GM12878 (cell line): ENCODE measurements around the gene STKLD1. TPM values are rescaled to one million over a fixed set of nuclear protein-coding genes. Genes with fewer than 3 reads are reported as not detected.
A peak's percentile ranks its signal among the peaks of the same experiment; 100 is the strongest.

Source experiments
- ATAC-seq: fragments of 200-7000 bp; cut with Tn5 transposase; 3 replicates; pipeline ENCODE4 v1.9.1; 2020; ENCODE audit warnings: mild to moderate bottlenecking, moderate library complexity
- BruUV-seq: library from RNA; stranded (reverse); fragments of 400-500 nt; replicated peaks from 2 replicates; lab custom pipeline; 2021; lab: Mats Ljungman, UMichigan
- CTCF ChIA-PET: fragments of 300-600 bp; sonication (Branson Sonifier 250); formaldehyde crosslinking; extraction: SDS; loops from one replicate; lab custom pipeline; 2021; ENCODE audit warnings: inconsistent platforms; lab: Yijun Ruan, JAX
- POLR2A ChIA-PET: fragments of 350-600 bp; formaldehyde crosslinking; extraction: SDS; loops from one replicate; lab custom pipeline; 2021; ENCODE audit warnings: inconsistent platforms; lab: Charles Lee
- RAD21 ChIA-PET: fragments of 300-600 bp; sonication (Branson Sonifier 250); formaldehyde crosslinking; loops from one replicate; lab custom pipeline; 2023; ENCODE audit warnings: antibody characterized with exemption; ENCODE audit not compliant: unreplicated experiment; lab: Charles Lee
- SMC1A ChIA-PET: fragments of 300-600 bp; sonication (Branson Sonifier 250); formaldehyde crosslinking; loops from one replicate; lab custom pipeline; 2023; ENCODE audit not compliant: unreplicated experiment, uncharacterized antibody; lab: Charles Lee
- DNase-seq: peaks from one replicate; pipeline ENCODE4 v3.0.0-alpha.2; 2011; ENCODE audit warnings: low read depth, low spot score
- FAIRE-seq: peaks from 3 replicates; lab custom pipeline; 2011; peaks lifted over from hg19 to GRCh38; lab: Jason Lieb, UNC
- H2AFZ ChIP-seq: 2 replicates; pipeline ENCODE4 v1.6.0; 2011; ENCODE audit warnings: low read depth, low read length, control low read depth; ENCODE audit not compliant: control insufficient read depth
- H3K27ac ChIP-seq: 2 replicates; pipeline ENCODE4 v1.5.1; 2011; ENCODE audit warnings: control low read depth; ENCODE audit not compliant: control insufficient read depth, insufficient read depth
- H3K27me3 ChIP-seq, 2 experiments: replicated peaks in 1 of 2; 2 replicates each; pipeline versions ENCODE4 v1.6.0 to v1.6.1; 2011; ENCODE audit warnings: low read length in 1 of 2; ENCODE audit not compliant: control insufficient read depth in 2 of 2, insufficient read depth in 2 of 2
- H3K36me3 ChIP-seq, 2 experiments: 2 replicates each; pipeline ENCODE4 v1.5.1; 2011; ENCODE audit warnings: low read length in 1 of 2; ENCODE audit not compliant: control insufficient read depth in 2 of 2, insufficient read depth in 2 of 2
- H3K4me1 ChIP-seq: 2 replicates; pipeline ENCODE4 v1.6.1; 2011; ENCODE audit warnings: mild to moderate bottlenecking, low read length, moderate library complexity, mixed read lengths; ENCODE audit not compliant: control insufficient read depth, insufficient read depth
- H3K4me2 ChIP-seq: 2 replicates; pipeline ENCODE4 v1.6.0; 2011; ENCODE audit warnings: control low read depth; ENCODE audit not compliant: control insufficient read depth, insufficient read depth
- H3K4me3 ChIP-seq: fragments of 200-600 bp; sonication (generic); 2 replicates; pipeline ENCODE4 v1.5.1; 2016
- H3K79me2 ChIP-seq: 2 replicates; pipeline ENCODE4 v1.6.0; 2011; ENCODE audit warnings: low read length; ENCODE audit not compliant: control insufficient read depth, insufficient read depth
- H3K9ac ChIP-seq: 2 replicates; pipeline ENCODE4 v1.8.0; 2011; ENCODE audit warnings: low read length, control low read depth, mixed read lengths; ENCODE audit not compliant: control insufficient read depth, insufficient read depth
- H3K9me3 ChIP-seq: replicated peaks from 3 replicates; pipeline ENCODE4 v1.5.1; 2011; ENCODE audit warnings: mild to moderate bottlenecking, low read length; ENCODE audit not compliant: control insufficient read depth, insufficient read depth
- H4K20me1 ChIP-seq: 2 replicates; pipeline ENCODE4 v1.6.0; 2011; ENCODE audit not compliant: control insufficient read depth, insufficient read depth
- CEBPB ChIP-seq, 2 experiments: fragments of 150-350 bp in 1 of 2; IDR thresholded peaks; 2 replicates each; pipeline ENCODE4 v1.6.1; 2012 to 2014; ENCODE audit warnings: low read depth in 2 of 2, low read length in 2 of 2, borderline replicate concordance in 1 of 2, inconsistent platforms in 1 of 2
- CHD2 ChIP-seq: IDR thresholded peaks from 2 replicates; pipeline ENCODE4 v1.6.1; 2011; ENCODE audit warnings: low read depth, low read length, improper control_type of control experiment, borderline replicate concordance
- DPF2 ChIP-seq: fragments of 450-650 bp; IDR thresholded peaks from 2 replicates; pipeline ENCODE4 v1.6.1; 2017; ENCODE audit warnings: mild to moderate bottlenecking
- GABPA ChIP-seq: IDR thresholded peaks from 2 replicates; pipeline ENCODE4 v1.6.1; 2014; ENCODE audit warnings: antibody characterized with exemption, low read depth, mild to moderate bottlenecking, inconsistent platforms
- HDAC2 ChIP-seq: fragments of 200-600 bp; sonication (generic); IDR thresholded peaks from 2 replicates; pipeline ENCODE4 v1.6.1; 2017
- IKZF1 ChIP-seq: fragments of 450-650 bp; conservative IDR thresholded peaks from 2 replicates; pipeline ENCODE4 v1.6.1; 2017; ENCODE audit warnings: antibody characterized with exemption, mild to moderate bottlenecking
- MTA2 ChIP-seq: fragments of 450-650 bp; IDR thresholded peaks from 2 replicates; pipeline ENCODE4 v1.6.1; 2016; ENCODE audit warnings: low read depth, mild to moderate bottlenecking, moderate library complexity
- MXI1 ChIP-seq: fragments of 150-350 bp; IDR thresholded peaks from 2 replicates; pipeline ENCODE4 v1.6.1; 2011; ENCODE audit warnings: low read depth, mild to moderate bottlenecking, inconsistent platforms, low read length, improper control_type of control experiment
- NBN ChIP-seq: fragments of 450-650 bp; IDR thresholded peaks from 2 replicates; pipeline ENCODE4 v1.6.1; 2016
- NRF1 ChIP-seq: conservative IDR thresholded peaks from 2 replicates; pipeline ENCODE4 v1.6.1; 2011; ENCODE audit warnings: mild to moderate bottlenecking, low read depth, low read length, improper control_type of control experiment
- PAX5 ChIP-seq: IDR thresholded peaks from 2 replicates; pipeline ENCODE4 v1.6.1; 2011; ENCODE audit warnings: low read depth, low read length, borderline replicate concordance
- POLR2AphosphoS2 ChIP-seq: IDR thresholded peaks from 2 replicates; pipeline ENCODE4 v1.6.1; 2011; ENCODE audit warnings: low read depth, mild to moderate bottlenecking, low read length, improper control_type of control experiment, moderate library complexity
- RAD51 ChIP-seq: fragments of 450-650 bp; IDR thresholded peaks from 2 replicates; pipeline ENCODE4 v1.6.1; 2016; ENCODE audit warnings: moderate library complexity, mild to moderate bottlenecking, inconsistent platforms
- RFX5 ChIP-seq: IDR thresholded peaks from 2 replicates; pipeline ENCODE4 v1.6.1; 2011; ENCODE audit warnings: low read depth, low read length, improper control_type of control experiment
- SREBF1 ChIP-seq: IDR thresholded peaks from 2 replicates; pipeline ENCODE4 v1.6.1; 2012; ENCODE audit warnings: mild to moderate bottlenecking, low read length
- SREBF2 ChIP-seq: IDR thresholded peaks from 2 replicates; pipeline ENCODE4 v1.6.1; 2012; ENCODE audit warnings: mild to moderate bottlenecking, low read length
- STAT3 ChIP-seq: IDR thresholded peaks from 2 replicates; pipeline ENCODE4 v1.6.1; 2011; ENCODE audit warnings: low read depth, low read length, improper control_type of control experiment
- TAF1 ChIP-seq: IDR thresholded peaks from 2 replicates; pipeline ENCODE4 v1.6.1; 2011; ENCODE audit warnings: mild to moderate bottlenecking, low read depth, low read length, borderline replicate concordance
- USF2 ChIP-seq: IDR thresholded peaks from 2 replicates; pipeline ENCODE4 v1.6.1; 2011; ENCODE audit warnings: low read depth, low read length, improper control_type of control experiment, borderline replicate concordance
- YY1 ChIP-seq: IDR thresholded peaks from 2 replicates; pipeline ENCODE4 v1.6.1; 2011; ENCODE audit warnings: low read depth, mild to moderate bottlenecking, low read length
- ZNF217 ChIP-seq: fragments of 450-650 bp; IDR thresholded peaks from 2 replicates; pipeline ENCODE4 v1.6.1; 2017; ENCODE audit warnings: antibody characterized with exemption, mild to moderate bottlenecking
- ZNF274 ChIP-seq: IDR thresholded peaks from one replicate; pipeline ENCODE4 v1.8.0; 2011; ENCODE audit not compliant: insufficient read length, insufficient read depth
- ZNF687 ChIP-seq: fragments of 450-650 bp; IDR thresholded peaks from 2 replicates; pipeline ENCODE4 v1.6.1; 2017; ENCODE audit warnings: mild to moderate bottlenecking, moderate library complexity
- WGBS: methylation state at CpG from one replicate; pipeline ENCODE4 v1.1.6; 2016; ENCODE audit warnings: low lambda C conversion rate; ENCODE audit not compliant: insufficient replicate concordance, insufficient coverage; ENCODE audit errors: missing lambda C conversion rate; 5-methylcytosine and 5-hydroxymethylcytosine counted together
- in situ Hi-C: fragments of 300-500 bp; cut with MboI; formaldehyde crosslinking; loops from 9 replicates; pipeline ENCODE4 v1.14.3; 2018; ENCODE audit warnings: mixed read lengths
- intact Hi-C: fragments of 100-400 bp; cut with micrococcal nuclease; formaldehyde crosslinking; loops from one replicate; pipeline ENCODE4 v1.14.2; 2022; ENCODE audit not compliant: unreplicated experiment
- polyA plus RNA-seq, 11 experiments: library from polyadenylated mRNA; depleted of rRNA in 4 of 11; unstranded in 6 of 11; stranded (reverse) in 5 of 11; fragments of >200 nt; fragmentation: Nextera tagmentation in 4 of 11; fragmentation: Illumina TruSeq in 1 of 11; extraction: Ambion mirVana in 4 of 11; extraction: Trizol in 1 of 11; gene quantifications; 1 replicate in 1 of 11; 2 replicates in 10 of 11; pipeline versions ENCODE4 v1.2.1 to v1.2.3, GENCODE V29; 2011 to 2016; ENCODE audit warnings: inconsistent platforms in 2 of 11, missing spikeins in 2 of 11, low read depth in 1 of 11
- total RNA-seq, 4 experiments: library from RNA; depleted of rRNA in 3 of 4; stranded (reverse); fragments of >200 nt in 3 of 4; fragmentation: Illumina TruSeq in 1 of 4; extraction: Trizol in 1 of 4; gene quantifications; 2 replicates each; pipeline versions ENCODE4 v1.2.1 to v1.2.3, GENCODE V29; 2013 to 2021

STKLD1 gene
- total and polyA plus RNA-seq, 10 of the 15 experiments (the other 5 are each of a cell fraction or from before 2014, with no cell fraction given): 0.07 to 0.40 (median 0.29) TPM; not detected in 4

GRCh38 chr9:133420392-133420827 lies 44.2 kb downstream of the STKLD1 start:
- CTCF ChIA-PET: interaction anchor here (1.1 to 1.5 kb wide), 2 partner anchors 16 to 39 kb away, joined by 3 read pairs; partner anchors contain the start of gene CACFD1
- 1% methylated on average over 5 of the region's 5 CpGs for WGBS
- H3K27ac ChIP-seq: peak overlapping the region; percentile 90
- peaks cover 28% of the 10 kb centered on the region for H3K79me2 ChIP-seq
- H4K20me1 ChIP-seq: no peaks in the 10 kb centered on the region
- no peaks in the 10 kb centered on the region for H3K27me3 ChIP-seq
- H3K4me2 ChIP-seq: peak overlapping the region; percentile 71
- intact Hi-C loops (no loop called here), in situ Hi-C loops (no loop called here)
- RAD21 ChIA-PET: interaction anchor here (1.5 kb wide), 1 partner anchor 17 kb away, joined by 4 read pairs; no protein-coding TSS in a partner anchor
- H3K9ac ChIP-seq: peak overlapping the region; percentile 48; the same call in 1 of the 2 replicates
- H3K36me3 ChIP-seq: no peaks in the 10 kb centered on the region
- peak overlapping the region; percentile 62 for H2AFZ ChIP-seq
- DNase-seq (peak; percentile 95), ATAC-seq (peak; percentile 75), FAIRE-seq (peak; percentile 85)
- peak overlapping the region; percentile 26; the same call in 1 of the 2 replicates for H3K4me3 ChIP-seq
- POLR2A ChIA-PET: interaction anchor here (0.6 to 1.0 kb wide), 3 partner anchors 39 to 702 kb away, joined by 3 read pairs; partner anchors contain the start of gene CACFD1
- BruUV-seq: no TSS peak
- peaks cover 40% of the 10 kb centered on the region for H3K4me1 ChIP-seq
- SMC1A ChIA-PET: no interaction called here
- no peaks in the 10 kb centered on the region; the same call in 1 of the 3 replicates for H3K9me3 ChIP-seq
- TF ChIP-seq USF2 (no peak), RFX5 (no peak), YY1 (peak; percentile 88), IKZF1 (peak; percentile 56; the same call in 1 of the 2 replicates), NRF1 (no peak), CEBPB (IDR thresholded peaks at IDR 0.05; ENCODE audit: borderline replicate concordance in 1 of 2, low read depth in 2 of 2, low read length in 2 of 2) (no peak), POLR2AphosphoS2 (no peak), ZNF687 (peak; percentile 91), SREBF2 (no peak), HDAC2 (no peak), NBN (no peak), MXI1 (no peak), PAX5 (peak; percentile 90), TAF1 (peak; percentile 65; the same call in 1 of the 2 replicates), ZNF217 (no peak), CHD2 (no peak; the same call in 1 of the 2 replicates), MTA2 (0 out of 2 replicates have a peak, but pooled peaks have one; percentile 26), GABPA (0 out of 2 replicates have a peak, but pooled peaks have one; percentile 34), RAD51 (0 out of 2 replicates have a peak, but pooled peaks have one; percentile 10), SREBF1 (no peak), ZNF274 (no peak), STAT3 (no peak), DPF2 (no peak)
